ENCODE measurements around the gene RLN3. TPM values are rescaled to one million over a fixed set of nuclear protein-coding genes. Genes with fewer than 3 reads are reported as not detected.
"Not testable (repeated sequence)": the region's sequence is repeated elsewhere in the genome, so short reads cannot be mapped to it uniquely, and the experiment has no call there.

Gene RLN3
- total RNA-seq, 1 experiment from 2014 or later, result not detected

DNA sequence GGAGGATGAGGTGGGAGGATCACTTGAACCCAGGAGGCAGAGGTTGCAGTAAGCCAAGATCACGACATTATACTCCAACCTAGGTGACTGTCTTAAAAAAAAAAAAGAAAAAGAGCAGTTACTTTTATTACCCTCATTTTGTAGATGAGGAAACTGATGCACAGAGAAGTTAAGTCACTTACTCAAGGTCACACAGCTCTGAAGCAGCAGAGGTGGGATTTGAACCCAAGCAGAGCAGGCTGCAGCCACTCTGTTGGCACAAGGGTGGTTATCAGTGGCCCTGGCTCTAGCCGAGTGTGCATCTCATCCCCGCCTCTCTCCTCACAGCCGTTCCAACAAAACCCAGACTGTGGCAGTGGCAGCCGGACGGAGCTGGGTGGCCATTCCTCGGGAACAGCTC, 11.2 kb downstream of the RLN3 start:
- no peak overlapping the region for H3K4me3 ChIP-seq (ENCODE audit: low read length)
- no peaks in the 10 kb centered on the region for H3F3A ChIP-seq (ENCODE audit: low read length, unreplicated experiment)
- H3K36me3 ChIP-seq (ENCODE audit: low read depth, low read length), result no peaks in the 10 kb centered on the region
- no peak for DNase-seq
- intact Hi-C loops (cut with micrococcal nuclease), result no loop called here
- POLR2A ChIA-PET (ENCODE audit: unreplicated experiment), result no interaction called here
- no peak overlapping the region for H3K27ac ChIP-seq (ENCODE audit: low read length)
- H3K9me2 ChIP-seq (replicated peaks; ENCODE audit: low read length), result no peaks in the 10 kb centered on the region
- CTCF ChIA-PET, result no interaction called here
- H2AFZ ChIP-seq (ENCODE audit: low read length), result no peak overlapping the region
- H3K27me3 ChIP-seq (ENCODE audit: low read length), result no peaks in the 10 kb centered on the region
- TF ChIP-seq EZH2phosphoT487 (IDR thresholded peaks at IDR 0.05; ENCODE audit: borderline replicate concordance, low read length) (no peak), EZH2 (IDR thresholded peaks at IDR 0.05; ENCODE audit: low read length, unreplicated experiment) (no peak)
- TF ChIP-seq, protein P1, sequence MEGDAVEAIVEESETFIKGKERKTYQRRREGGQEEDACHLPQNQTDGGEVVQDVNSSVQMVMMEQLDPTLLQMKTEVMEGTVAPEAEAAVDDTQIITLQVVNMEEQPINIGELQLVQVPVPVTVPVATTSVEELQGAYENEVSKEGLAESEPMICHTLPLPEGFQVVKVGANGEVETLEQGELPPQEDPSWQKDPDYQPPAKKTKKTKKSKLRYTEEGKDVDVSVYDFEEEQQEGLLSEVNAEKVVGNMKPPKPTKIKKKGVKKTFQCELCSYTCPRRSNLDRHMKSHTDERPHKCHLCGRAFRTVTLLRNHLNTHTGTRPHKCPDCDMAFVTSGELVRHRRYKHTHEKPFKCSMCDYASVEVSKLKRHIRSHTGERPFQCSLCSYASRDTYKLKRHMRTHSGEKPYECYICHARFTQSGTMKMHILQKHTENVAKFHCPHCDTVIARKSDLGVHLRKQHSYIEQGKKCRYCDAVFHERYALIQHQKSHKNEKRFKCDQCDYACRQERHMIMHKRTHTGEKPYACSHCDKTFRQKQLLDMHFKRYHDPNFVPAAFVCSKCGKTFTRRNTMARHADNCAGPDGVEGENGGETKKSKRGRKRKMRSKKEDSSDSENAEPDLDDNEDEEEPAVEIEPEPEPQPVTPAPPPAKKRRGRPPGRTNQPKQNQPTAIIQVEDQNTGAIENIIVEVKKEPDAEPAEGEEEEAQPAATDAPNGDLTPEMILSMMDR (conservative IDR thresholded peaks at IDR 0.05; ENCODE audit: low read depth, low read length), result no peak
- BruUV-seq (replicated peaks), result no TSS peak
- no peaks in the 10 kb centered on the region for H4K20me1 ChIP-seq (ENCODE audit: low read length)
- H3K9me3 ChIP-seq (ENCODE audit: low read length), result no peaks in the 10 kb centered on the region
- H3K4me2 ChIP-seq (ENCODE audit: low read length), result no peak overlapping the region
- ATAC-seq, result no peak
- H3K79me2 ChIP-seq (ENCODE audit: low read length), result no peaks in the 10 kb centered on the region
- no peaks in the 10 kb centered on the region for H3K4me1 ChIP-seq (ENCODE audit: insufficient read depth, low read length)
- H3K9ac ChIP-seq (ENCODE audit: low read length), result no peak overlapping the region

DNA sequence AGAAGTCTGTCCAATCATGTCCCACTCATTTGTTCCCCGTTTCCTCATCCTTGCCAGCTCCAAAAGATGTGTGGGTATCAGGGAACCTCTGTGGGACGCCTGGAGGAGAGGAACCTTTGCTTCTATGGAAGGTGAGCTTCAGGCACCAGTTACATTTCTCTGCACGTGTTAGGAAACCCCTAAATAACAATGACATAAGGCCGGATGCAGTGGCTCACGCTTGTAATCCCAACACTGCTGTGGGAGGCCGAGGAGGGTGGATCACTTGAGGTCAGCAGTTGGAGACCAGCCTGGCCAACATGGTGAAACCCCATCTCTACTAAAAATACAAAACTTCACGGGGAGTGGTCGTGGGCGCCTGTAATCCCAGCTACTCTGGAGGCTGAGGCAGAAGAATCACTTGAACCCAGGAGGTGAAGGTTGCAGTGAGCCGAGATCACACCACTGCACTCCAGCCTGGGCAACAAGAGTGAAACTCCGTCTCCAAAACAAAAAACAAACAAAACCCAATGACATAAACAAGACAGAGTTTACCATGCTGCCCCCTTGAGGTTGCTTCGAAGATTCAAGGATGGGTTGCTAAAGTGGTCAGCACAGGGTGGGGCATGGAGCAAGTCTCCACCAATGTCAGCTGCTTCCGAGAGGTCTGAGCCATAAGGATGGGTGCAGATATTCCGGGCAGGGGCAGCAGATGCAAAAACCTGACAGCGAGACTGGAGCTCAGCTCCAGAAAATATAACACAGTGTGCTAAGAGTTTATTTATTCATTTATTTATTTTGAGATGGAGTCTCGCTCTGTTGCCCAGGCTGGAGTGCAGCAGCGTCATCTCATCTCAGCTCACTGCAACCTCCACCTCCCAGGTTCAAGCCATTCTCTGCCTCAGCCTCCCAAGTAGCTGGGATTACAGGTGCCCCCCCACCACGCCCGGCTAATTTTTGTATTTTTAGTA, 15.0 kb downstream of the RLN3 start:
- H3K9ac ChIP-seq (ENCODE audit: low read length); H4K20me1 ChIP-seq (ENCODE audit: low read length); H3K36me3 ChIP-seq (ENCODE audit: low read depth, low read length); intact Hi-C loops (cut with micrococcal nuclease); BruUV-seq (replicated peaks); H3K9me3 ChIP-seq (ENCODE audit: low read length); CTCF ChIA-PET; H3K4me2 ChIP-seq (ENCODE audit: low read length); H3K4me1 ChIP-seq (ENCODE audit: insufficient read depth, low read length); H3K9me2 ChIP-seq (replicated peaks; ENCODE audit: low read length); H3F3A ChIP-seq (ENCODE audit: low read length, unreplicated experiment); POLR2A ChIA-PET (ENCODE audit: unreplicated experiment); H3K27ac ChIP-seq (ENCODE audit: low read length); H3K79me2 ChIP-seq (ENCODE audit: low read length); H3K27me3 ChIP-seq (ENCODE audit: low read length); H3K4me3 ChIP-seq (ENCODE audit: low read length): not testable (repeated sequence)
- ATAC-seq (peak; percentile 73), DNase-seq (peak; percentile 69)
- H2AFZ ChIP-seq (ENCODE audit: low read length), result peak overlapping the region; percentile 46; the same call in 1 of the 2 replicates
- TF ChIP-seq, protein P1 (conservative IDR thresholded peaks at IDR 0.05; ENCODE audit: low read depth, low read length), result peak; percentile 68

DNA sequence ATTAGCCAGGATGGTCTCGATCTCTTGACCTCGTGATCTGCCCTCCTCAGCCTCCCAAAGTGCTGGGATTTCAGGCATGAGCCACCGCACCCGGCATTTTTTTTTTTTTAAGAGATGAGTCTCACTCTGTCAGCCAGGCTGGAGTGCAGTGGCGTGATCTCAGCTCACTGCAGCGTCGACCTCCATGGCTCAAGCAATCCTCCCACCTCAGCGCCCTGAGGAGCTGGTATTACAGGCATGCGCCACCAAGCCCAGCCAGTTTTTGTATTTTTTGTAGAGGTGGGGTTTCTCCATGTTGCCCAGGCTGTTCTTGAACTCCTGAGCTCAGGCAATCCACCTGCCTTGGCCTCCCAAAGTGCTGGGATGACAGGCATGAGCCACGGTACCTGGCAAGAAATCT, 19.9 kb downstream of the RLN3 start:
- H3K27ac ChIP-seq (ENCODE audit: low read length); POLR2A ChIA-PET (ENCODE audit: unreplicated experiment); H4K20me1 ChIP-seq (ENCODE audit: low read length); H3F3A ChIP-seq (ENCODE audit: low read length, unreplicated experiment); H3K9me3 ChIP-seq (ENCODE audit: low read length); H3K36me3 ChIP-seq (ENCODE audit: low read depth, low read length); H3K27me3 ChIP-seq (ENCODE audit: low read length); H3K9ac ChIP-seq (ENCODE audit: low read length); H3K79me2 ChIP-seq (ENCODE audit: low read length); ATAC-seq; H3K4me3 ChIP-seq (ENCODE audit: low read length); H3K4me1 ChIP-seq (ENCODE audit: insufficient read depth, low read length); H3K9me2 ChIP-seq (replicated peaks; ENCODE audit: low read length); intact Hi-C loops (cut with micrococcal nuclease); H2AFZ ChIP-seq (ENCODE audit: low read length); DNase-seq; H3K4me2 ChIP-seq (ENCODE audit: low read length); BruUV-seq (replicated peaks): not testable (repeated sequence)
- CTCF ChIA-PET, result interaction anchor here (0.9 kb wide), 1 partner anchor 25 kb away, joined by 3 read pairs; no protein-coding TSS in a partner anchor

All from PC-3 (cell line).